H9 (cell line): ENCODE results near the gene OR2D2. TPM values are rescaled to one million over a fixed set of nuclear protein-coding genes. Genes with fewer than 3 reads are reported as not detected.

Experiments
- DNase-seq: peaks from one replicate; pipeline ENCODE4 v3.0.0-alpha.2; 2017
- H2AFZ ChIP-seq: one replicate; pipeline ENCODE4 v1.6.1; 2013; ENCODE audit warnings: mild to moderate bottlenecking, low read length, control low read depth, moderate library complexity
- H2AK5ac ChIP-seq: 2 replicates; pipeline ENCODE4 v1.6.1; 2013; ENCODE audit warnings: low read length, control low read depth, mixed read lengths; ENCODE audit not compliant: insufficient read length
- H2BK120ac ChIP-seq: one replicate; pipeline ENCODE4 v1.6.1; 2013; ENCODE audit warnings: low read depth, mild to moderate bottlenecking, low read length, control low read depth, inconsistent platforms; ENCODE audit not compliant: poor library complexity, severe bottlenecking
- H2BK12ac ChIP-seq: 2 replicates; pipeline ENCODE4 v1.6.1; 2013; ENCODE audit warnings: low read length, control low read depth, mixed read lengths, low read depth; ENCODE audit not compliant: insufficient read length
- H2BK15ac ChIP-seq: 2 replicates; pipeline ENCODE4 v1.6.1; 2013; ENCODE audit warnings: low read depth, low read length, control low read depth
- H2BK20ac ChIP-seq: one replicate; pipeline ENCODE4 v1.6.1; 2013; ENCODE audit warnings: low read depth, mild to moderate bottlenecking, low read length, control low read depth, inconsistent platforms; ENCODE audit not compliant: poor library complexity, severe bottlenecking
- H2BK5ac ChIP-seq: 2 replicates; pipeline ENCODE4 v1.6.1; 2013; ENCODE audit warnings: low read length, control low read depth, mixed read lengths; ENCODE audit not compliant: insufficient read length
- H3K14ac ChIP-seq: 2 replicates; pipeline ENCODE4 v1.6.1; 2013; ENCODE audit warnings: low read length, control low read depth; ENCODE audit not compliant: insufficient read depth
- H3K18ac ChIP-seq: 2 replicates; pipeline ENCODE4 v1.6.1; 2013; ENCODE audit warnings: low read depth, mild to moderate bottlenecking, mixed read lengths, low read length, control low read depth; ENCODE audit not compliant: insufficient read length
- H3K23ac ChIP-seq: 2 replicates; pipeline ENCODE4 v1.6.1; 2013; ENCODE audit warnings: low read length, control low read depth, mixed read lengths, low read depth; ENCODE audit not compliant: insufficient read length
- H3K23me2 ChIP-seq: 2 replicates; pipeline ENCODE4 v1.6.1; 2013; ENCODE audit warnings: low read depth, mild to moderate bottlenecking, mixed read lengths, low read length, control low read depth; ENCODE audit not compliant: insufficient read length, poor library complexity, severe bottlenecking
- H3K27ac ChIP-seq: 2 replicates; pipeline ENCODE4 v1.5.1; 2013; ENCODE audit warnings: low read length, control low read depth, mixed read lengths, low read depth; ENCODE audit not compliant: insufficient read length
- H3K27me3 ChIP-seq: 2 replicates; pipeline ENCODE4 v1.6.1; 2013; ENCODE audit warnings: low read length, control low read depth, inconsistent platforms; ENCODE audit not compliant: insufficient read depth
- H3K4ac ChIP-seq: 2 replicates; pipeline ENCODE4 v1.6.1; 2013; ENCODE audit warnings: low read depth, mild to moderate bottlenecking, control low read depth, inconsistent platforms, low read length, moderate library complexity
- H3K4me1 ChIP-seq: 2 replicates; pipeline ENCODE4 v1.6.1; 2013; ENCODE audit warnings: low read length, control low read depth, inconsistent platforms; ENCODE audit not compliant: insufficient read depth
- H3K4me2 ChIP-seq: 2 replicates; pipeline ENCODE4 v1.6.1; 2013; ENCODE audit warnings: low read length, control low read depth, mixed read lengths; ENCODE audit not compliant: insufficient read length, insufficient read depth
- H3K56ac ChIP-seq: 2 replicates; pipeline ENCODE4 v1.6.1; 2013; ENCODE audit warnings: low read depth, mild to moderate bottlenecking, mixed read lengths, low read length, control low read depth; ENCODE audit not compliant: insufficient read length
- H3K79me1 ChIP-seq: 2 replicates; pipeline ENCODE4 v1.6.1; 2013; ENCODE audit warnings: low read depth, mild to moderate bottlenecking, moderate library complexity, low read length, control low read depth, inconsistent platforms; ENCODE audit not compliant: insufficient read depth, poor library complexity, severe bottlenecking
- H3K79me2 ChIP-seq: 2 replicates; pipeline ENCODE4 v1.6.1; 2013; ENCODE audit warnings: low read length, control low read depth, inconsistent platforms; ENCODE audit not compliant: insufficient read depth
- H3K9ac ChIP-seq: 2 replicates; pipeline ENCODE4 v1.6.1; 2013; ENCODE audit warnings: low read length, control low read depth, mixed read lengths; ENCODE audit not compliant: insufficient read length; ENCODE audit errors: extremely low read depth
- H3K9me3 ChIP-seq: one replicate; pipeline ENCODE4 v1.6.1; 2013; ENCODE audit warnings: low read depth, low read length, inconsistent platforms; ENCODE audit not compliant: control insufficient read depth
- H3T11ph ChIP-seq: one replicate; pipeline ENCODE4 v1.6.1; 2013; ENCODE audit warnings: mild to moderate bottlenecking, low read length, control low read depth, inconsistent platforms
- H4K20me1 ChIP-seq: one replicate; pipeline ENCODE4 v1.6.1; 2013; ENCODE audit not compliant: control insufficient read depth, insufficient read length, insufficient read depth
- H4K5ac ChIP-seq: 2 replicates; pipeline ENCODE4 v1.6.1; 2013; ENCODE audit warnings: low read depth, mild to moderate bottlenecking, mixed read lengths, low read length, control low read depth; ENCODE audit not compliant: insufficient read length
- H4K8ac ChIP-seq: replicated peaks from 2 replicates; pipeline ENCODE4 v1.6.1; 2013; ENCODE audit warnings: low read length, control low read depth, mixed read lengths, low read depth; ENCODE audit not compliant: insufficient read length
- H4K91ac ChIP-seq: 2 replicates; pipeline ENCODE4 v1.6.1; 2013; ENCODE audit warnings: low read depth, mild to moderate bottlenecking, moderate library complexity, mixed read lengths, low read length, control low read depth; ENCODE audit not compliant: insufficient read length
- H3K27ac Mint-ChIP-seq, 3 experiments: 2 replicates in 2 of 3; 3 replicates in 1 of 3; pipeline ENCODE4 v1.8.0; 2020 to 2021; ENCODE audit warnings: mixed read lengths in 3 of 3, mild to moderate bottlenecking in 1 of 3, moderate library complexity in 1 of 3
- H3K27me3 Mint-ChIP-seq: 2 replicates; pipeline ENCODE4 v1.8.0; 2021; ENCODE audit warnings: low read depth, mild to moderate bottlenecking, moderate library complexity, mixed read lengths
- H3K36me3 Mint-ChIP-seq, 3 experiments: 2 replicates in 2 of 3; 3 replicates in 1 of 3; pipeline ENCODE4 v1.8.0; 2020 to 2021; ENCODE audit warnings: low read depth in 3 of 3, mixed read lengths in 3 of 3; ENCODE audit not compliant: insufficient read depth in 1 of 3
- H3K4me1 Mint-ChIP-seq, 2 experiments: 2 replicates each; pipeline ENCODE4 v1.8.0; 2020; ENCODE audit warnings: mixed read lengths in 2 of 2
- H3K4me3 Mint-ChIP-seq, 2 experiments: 2 replicates in 1 of 2; 3 replicates in 1 of 2; pipeline ENCODE4 v1.8.0; 2020 to 2021; ENCODE audit warnings: mild to moderate bottlenecking in 2 of 2, mixed read lengths in 2 of 2, moderate library complexity in 1 of 2
- H3K9me3 Mint-ChIP-seq, 2 experiments: 2 replicates in 1 of 2; 3 replicates in 1 of 2; pipeline ENCODE4 v1.8.0; 2020; ENCODE audit warnings: mild to moderate bottlenecking in 2 of 2, mixed read lengths in 2 of 2, moderate library complexity in 1 of 2
- CTCF ChIP-seq: fragments of 200-600 bp; sonication (generic); conservative IDR thresholded peaks from 3 replicates; pipeline ENCODE4 v1.8.0; 2021; ENCODE audit warnings: antibody characterized with exemption, mild to moderate bottlenecking
- WGBS: extraction: QIAGEN DNeasy Blood & Tissue Kit; methylation state at CpG from one replicate; pipeline ENCODE4 v1.1.7; 2013; ENCODE audit warnings: missing lambda C conversion rate, low lambda C conversion rate, mixed read lengths; ENCODE audit not compliant: insufficient read length; ENCODE audit errors: extremely low coverage; 5-methylcytosine and 5-hydroxymethylcytosine counted together
- total RNA-seq: library from RNA; stranded (reverse); gene quantifications from 2 replicates; pipeline ENCODE4 v1.2.1, GENCODE V29; 2021

The OR2D2 gene
- total RNA-seq, 1 experiment from 2014 or later: 0.26 TPM

- Histone ChIP-seq H2BK15ac (no peak overlapping the region), H3K4me1 (no peaks in the 10 kb centered on the region), H3K18ac (no peak overlapping the region), H2BK12ac (no peak overlapping the region), H3T11ph (no peak overlapping the region), H4K8ac (no peak overlapping the region), H3K23me2 (no peaks in the 10 kb centered on the region), H3K23ac (no peak overlapping the region), H2AK5ac (no peak overlapping the region), H3K9ac (no peak overlapping the region), H3K27ac (no peak overlapping the region), H3K9me3 (no peaks in the 10 kb centered on the region), H3K79me1 (no peaks in the 10 kb centered on the region), H4K20me1 (no peaks in the 10 kb centered on the region), H3K56ac (no peak overlapping the region), H3K4me2 (no peak overlapping the region), H3K27me3 (no peaks in the 10 kb centered on the region), H3K79me2 (no peaks in the 10 kb centered on the region), H4K91ac (no peak overlapping the region), H2BK20ac (no peak overlapping the region), H4K5ac (no peak overlapping the region), H3K14ac (no peak overlapping the region), H2BK5ac (no peak overlapping the region), H2AFZ (no peak overlapping the region), H3K4ac (no peak overlapping the region), H2BK120ac (no peak overlapping the region)
- TF ChIP-seq CTCF: no peak
- Mint-ChIP-seq H3K27me3 (no peaks in the 10 kb centered on the region; the same call in 1 of the 2 replicates), H3K36me3 (no peaks in the 10 kb centered on the region), H3K4me1 (no peaks in the 10 kb centered on the region), H3K4me3 (no peak overlapping the region), H3K27ac (no peak overlapping the region), H3K9me3 (no peaks in the 10 kb centered on the region)
- no CpG with 5 or more reads among the region's 1 CpG for WGBS
- no peak for DNase-seq
These were observed 2.5 kb downstream of the OR2D2 start for GRCh38 chr11:6889835-6890234.
